Neuronal stem cell (in vitro differentiated cells): ENCODE data around the gene CD247.

ENCODE experiments used
- DNase-seq: peaks from one replicate; pipeline ENCODE4 v3.0.0-alpha.2; 2013; ENCODE audit warnings: low spot score
- H2AFZ ChIP-seq: one replicate; pipeline ENCODE4 v1.6.1; 2013; ENCODE audit warnings: mild to moderate bottlenecking, low read length, inconsistent platforms
- H2AK5ac ChIP-seq: 2 replicates; pipeline ENCODE4 v1.6.1; 2013; ENCODE audit warnings: low read depth, mild to moderate bottlenecking, inconsistent platforms, low read length, moderate library complexity, mixed read lengths
- H2BK120ac ChIP-seq: 2 replicates; pipeline ENCODE4 v1.6.1; 2013; ENCODE audit warnings: low read depth, mild to moderate bottlenecking, inconsistent platforms, low read length, moderate library complexity, mixed read lengths
- H2BK12ac ChIP-seq: one replicate; pipeline ENCODE4 v1.6.1; 2013; ENCODE audit warnings: low read length, inconsistent platforms
- H2BK15ac ChIP-seq: 2 replicates; pipeline ENCODE4 v1.6.1; 2013; ENCODE audit warnings: mild to moderate bottlenecking, low read length, inconsistent platforms, mixed read lengths
- H2BK5ac ChIP-seq: one replicate; pipeline ENCODE4 v1.6.1; 2013; ENCODE audit warnings: inconsistent platforms, mild to moderate bottlenecking, low read length, moderate library complexity
- H3K14ac ChIP-seq: one replicate; pipeline ENCODE4 v1.6.1; 2013; ENCODE audit warnings: low read length, inconsistent platforms
- H3K18ac ChIP-seq: 2 replicates; pipeline ENCODE4 v1.6.1; 2013; ENCODE audit warnings: low read length, inconsistent platforms
- H3K23ac ChIP-seq: 2 replicates; pipeline ENCODE4 v1.6.1; 2013; ENCODE audit warnings: low read depth, mild to moderate bottlenecking, mixed read lengths, low read length, inconsistent platforms; ENCODE audit not compliant: poor library complexity
- H3K27ac ChIP-seq: replicated peaks from 3 replicates; pipeline ENCODE4 v1.5.1; 2013; ENCODE audit warnings: low read length, inconsistent platforms
- H3K27me3 ChIP-seq, 3 experiments: 2 replicates each; pipeline ENCODE4 v1.6.1; 2013; ENCODE audit warnings: low read length in 3 of 3, mild to moderate bottlenecking in 2 of 3, inconsistent platforms in 1 of 3, low read depth in 1 of 3, mixed read lengths in 1 of 3, moderate library complexity in 1 of 3; ENCODE audit not compliant: control insufficient read depth in 3 of 3, insufficient read depth in 3 of 3
- H3K36me3 ChIP-seq, 2 donors: replicated peaks in 1 of 2; 2 replicates each; pipeline ENCODE4 v1.6.1; 2013; ENCODE audit warnings: low read length in 2 of 2; ENCODE audit not compliant: control insufficient read depth in 2 of 2, insufficient read depth in 2 of 2
- H3K4ac ChIP-seq: 2 replicates; pipeline ENCODE4 v1.6.1; 2013; ENCODE audit warnings: inconsistent platforms, mild to moderate bottlenecking, low read length, moderate library complexity
- H3K4me1 ChIP-seq, 2 donors: 1 replicate in 1 of 2; 2 replicates in 1 of 2; pipeline ENCODE4 v1.6.1; 2013; ENCODE audit warnings: low read length in 2 of 2, low read depth in 1 of 2; ENCODE audit not compliant: control insufficient read depth in 2 of 2, insufficient read depth in 1 of 2
- H3K4me2 ChIP-seq: one replicate; pipeline ENCODE4 v1.6.1; 2013; ENCODE audit warnings: mild to moderate bottlenecking, low read length, inconsistent platforms; ENCODE audit not compliant: insufficient read depth, poor library complexity, severe bottlenecking
- H3K4me3 ChIP-seq, 2 donors: 2 replicates each; pipeline ENCODE4 v1.5.1; 2013; ENCODE audit warnings: low read length in 2 of 2, mild to moderate bottlenecking in 2 of 2, inconsistent platforms in 1 of 2, moderate library complexity in 1 of 2
- H3K79me1 ChIP-seq: one replicate; pipeline ENCODE4 v1.6.1; 2013; ENCODE audit warnings: low read depth, mild to moderate bottlenecking, inconsistent platforms, low read length, moderate library complexity
- H3K9ac ChIP-seq: one replicate; pipeline ENCODE4 v1.6.1; 2013; ENCODE audit warnings: mild to moderate bottlenecking, low read depth, low read length, inconsistent platforms; ENCODE audit not compliant: poor library complexity
- H3K9me3 ChIP-seq, 2 donors: replicated peaks in 1 of 2; 2 replicates each; pipeline versions ENCODE3 to v1.6.1; 2013; ENCODE audit warnings: low read length in 2 of 2, mild to moderate bottlenecking in 2 of 2, inconsistent platforms in 1 of 2, low read depth in 1 of 2, mixed read lengths in 1 of 2, moderate library complexity in 1 of 2; ENCODE audit not compliant: control insufficient read depth in 2 of 2, insufficient read depth in 1 of 2
- H4K8ac ChIP-seq: one replicate; pipeline ENCODE4 v1.6.1; 2013; ENCODE audit warnings: low read depth, mild to moderate bottlenecking, inconsistent platforms, low read length, moderate library complexity
- H4K91ac ChIP-seq: one replicate; pipeline ENCODE4 v1.6.1; 2013; ENCODE audit warnings: low read length, low read depth, mild to moderate bottlenecking, inconsistent platforms; ENCODE audit not compliant: poor library complexity
- WGBS, 2 donors: extraction: QIAGEN DNeasy Blood & Tissue Kit; methylation state at CpG; one replicate each; pipeline ENCODE4 v1.1.7; 2013; ENCODE audit warnings: missing lambda C conversion rate in 2 of 2, mixed read lengths in 1 of 2; ENCODE audit not compliant: insufficient read length in 2 of 2, insufficient replicate concordance in 1 of 2; ENCODE audit errors: extremely low coverage in 2 of 2; 5-methylcytosine and 5-hydroxymethylcytosine counted together

CD247 gene

GRCh38 chr1:167423684-167424619 is 94.4 kb downstream of the CD247 start:
- Histone ChIP-seq H2BK5ac (peak overlapping the region; percentile 45), H3K4me3 (no peak overlapping the region), H2BK120ac (no peak overlapping the region), H4K91ac (peak overlapping the region; percentile 56), H2BK12ac (no peak overlapping the region), H3K9ac (no peak overlapping the region), H3K4me2 (no peak overlapping the region), H2AFZ (no peak overlapping the region), H3K79me1 (no peaks in the 10 kb centered on the region), H3K27me3 (no peaks in the 10 kb centered on the region), H3K9me3 (no peaks in the 10 kb centered on the region), H3K4me1 (peaks cover 11 to 13% of the 10 kb centered on the region in 2 donors), H2AK5ac (no peak overlapping the region), H2BK15ac (no peak overlapping the region), H3K23ac (no peak overlapping the region), H3K36me3 (peaks cover 2 to 17% of the 10 kb centered on the region in 2 donors), H3K27ac (no peak overlapping the region), H3K18ac (no peak overlapping the region), H4K8ac (no peak overlapping the region), H3K14ac (no peak overlapping the region), H3K4ac (no peak overlapping the region)
- no CpG with 5 or more reads among the region's 15 CpGs for WGBS, 2 donors
- no peak for DNase-seq

GRCh38 chr1:167420510-167420909 is 97.8 kb downstream of the CD247 start:
- Histone ChIP-seq H3K4ac (no peak overlapping the region), H3K14ac (no peak overlapping the region), H3K27me3 (no peaks in the 10 kb centered on the region), H3K4me1 (peaks cover 19 to 25% of the 10 kb centered on the region in 2 donors), H2BK5ac (no peak overlapping the region), H3K4me3 (no peak overlapping the region), H3K4me2 (no peak overlapping the region), H4K91ac (no peak overlapping the region), H3K79me1 (no peaks in the 10 kb centered on the region), H3K27ac (no peak overlapping the region), H3K36me3 (peaks cover 2 to 27% of the 10 kb centered on the region in 2 donors), H2AK5ac (no peak overlapping the region), H2BK120ac (no peak overlapping the region), H3K9ac (no peak overlapping the region), H3K18ac (no peak overlapping the region), H4K8ac (no peak overlapping the region), H2AFZ (no peak overlapping the region), H2BK12ac (no peak overlapping the region), H3K9me3 (no peaks in the 10 kb centered on the region), H3K23ac (no peak overlapping the region), H2BK15ac (no peak overlapping the region)
- no CpG with 5 or more reads among the region's 3 CpGs for WGBS, 2 donors
- no peak for DNase-seq

GRCh38 chr1:167419245-167419644 is 99.1 kb downstream of the CD247 start:
- Histone ChIP-seq H3K27ac (no peak overlapping the region), H4K8ac (no peak overlapping the region), H3K18ac (no peak overlapping the region), H2BK15ac (no peak overlapping the region), H3K79me1 (no peaks in the 10 kb centered on the region), H4K91ac (no peak overlapping the region), H2BK5ac (no peak overlapping the region), H3K27me3 (no peaks in the 10 kb centered on the region), H3K36me3 (peaks cover 1 to 34% of the 10 kb centered on the region in 2 donors), H3K9ac (no peak overlapping the region), H3K4me1 (peaks cover 15 to 18% of the 10 kb centered on the region in 2 donors), H2BK120ac (no peak overlapping the region), H3K23ac (no peak overlapping the region), H2AK5ac (no peak overlapping the region), H3K4ac (no peak overlapping the region), H3K4me3 (no peak overlapping the region), H2AFZ (no peak overlapping the region), H2BK12ac (no peak overlapping the region), H3K14ac (no peak overlapping the region), H3K9me3 (no peaks in the 10 kb centered on the region), H3K4me2 (no peak overlapping the region)
- no peak for DNase-seq

- Histone ChIP-seq H3K27me3 (no peaks in the 10 kb centered on the region), H3K79me1 (no peaks in the 10 kb centered on the region), H2BK15ac (no peak overlapping the region), H3K27ac (no peak overlapping the region), H3K4me3 (no peak overlapping the region), H3K18ac (no peak overlapping the region), H3K4me2 (no peak overlapping the region), H3K4me1 (peaks cover 15 to 16% of the 10 kb centered on the region in 2 donors), H3K9me3 (no peaks in the 10 kb centered on the region), H2BK5ac (no peak overlapping the region), H2BK120ac (no peak overlapping the region), H2BK12ac (no peak overlapping the region), H3K4ac (no peak overlapping the region), H3K36me3 (peaks cover 0 to 41% of the 10 kb centered on the region in 2 donors), H3K9ac (no peak overlapping the region), H3K14ac (no peak overlapping the region), H2AFZ (no peak overlapping the region), H4K8ac (no peak overlapping the region), H4K91ac (no peak overlapping the region), H3K23ac (no peak overlapping the region), H2AK5ac (no peak overlapping the region)
- no peak for DNase-seq
Observed at GRCh38 chr1:167418391-167418790, 99.9 kb downstream of the CD247 start.
